Liver (tissue), 9 donors: ENCODE data around the gene KCNC2. TPM values are rescaled to one million over a fixed set of nuclear protein-coding genes. Genes with fewer than 3 reads are reported as not detected.

ENCODE experiments used
- DNase-seq: peaks from one replicate; pipeline ENCODE4 v3.0.0-alpha.2; 2017; ENCODE audit warnings: low spot score
- H3K27ac ChIP-seq, 2 donors: one replicate each; pipeline ENCODE4 v1.7.0; 2013; ENCODE audit warnings: inconsistent platforms in 2 of 2, low read length in 2 of 2, control low read depth in 1 of 2, low read depth in 1 of 2, mild to moderate bottlenecking in 1 of 2
- H3K27me3 ChIP-seq, 4 donors: one replicate each; pipeline versions ENCODE4 v1.6.1 to v1.7.0; 2013; ENCODE audit warnings: low read length in 3 of 4, inconsistent platforms in 1 of 4, mild to moderate bottlenecking in 1 of 4, moderate library complexity in 1 of 4; ENCODE audit not compliant: control insufficient read depth in 4 of 4, insufficient read depth in 4 of 4
- H3K36me3 ChIP-seq, 4 donors: one replicate each; pipeline versions ENCODE4 v1.6.1 to v1.7.0; 2013; ENCODE audit warnings: low read length in 3 of 4, mild to moderate bottlenecking in 3 of 4, low read depth in 1 of 4, moderate library complexity in 1 of 4; ENCODE audit not compliant: control insufficient read depth in 4 of 4, insufficient read depth in 3 of 4
- H3K4me1 ChIP-seq, 4 donors: one replicate each; pipeline versions ENCODE4 v1.6.1 to v1.7.0; 2013; ENCODE audit warnings: low read length in 3 of 4, mild to moderate bottlenecking in 3 of 4, moderate library complexity in 1 of 4; ENCODE audit not compliant: control insufficient read depth in 4 of 4, insufficient read depth in 4 of 4
- H3K4me3 ChIP-seq, 3 donors: one replicate each; pipeline versions ENCODE4 v1.6.1 to v1.7.0; 2013; ENCODE audit warnings: low read length in 3 of 3, control low read depth in 1 of 3, low read depth in 1 of 3, mild to moderate bottlenecking in 1 of 3
- H3K9ac ChIP-seq, 2 donors: one replicate each; pipeline ENCODE4 v1.7.0; 2013; ENCODE audit warnings: low read length in 2 of 2, mild to moderate bottlenecking in 2 of 2, moderate library complexity in 2 of 2, control low read depth in 1 of 2, low read depth in 1 of 2
- H3K9me3 ChIP-seq, 4 donors: one replicate each; pipeline versions ENCODE4 v1.6.1 to v1.7.0; 2013; ENCODE audit warnings: low read length in 3 of 4; ENCODE audit not compliant: control insufficient read depth in 4 of 4
- ATF3 ChIP-seq: IDR thresholded peaks from 2 replicates; pipeline ENCODE4 v1.6.1; 2016; ENCODE audit warnings: antibody characterized with exemption
- CTCF ChIP-seq: fragments of 150-350 bp; IDR thresholded peaks from 2 replicates; pipeline ENCODE4 v1.5.1; 2017; ENCODE audit warnings: improper control_type of control experiment, low read depth, low read length; ENCODE audit not compliant: missing input control
- EGR1 ChIP-seq, 2 donors: IDR thresholded peaks; 2 replicates each; pipeline ENCODE4 v1.6.1; 2016 to 2018; ENCODE audit warnings: antibody characterized with exemption in 2 of 2, low read depth in 2 of 2
- FOXA1 ChIP-seq: IDR thresholded peaks from 2 replicates; pipeline ENCODE4 v1.6.1; 2016; ENCODE audit warnings: antibody characterized with exemption
- FOXA2 ChIP-seq: IDR thresholded peaks from 2 replicates; pipeline ENCODE4 v1.6.1; 2016; ENCODE audit warnings: antibody characterized with exemption
- GABPA ChIP-seq, 2 donors: IDR thresholded peaks in 1 of 2; conservative IDR thresholded peaks in 1 of 2; 2 replicates each; pipeline ENCODE4 v1.6.1; 2016; ENCODE audit warnings: antibody characterized with exemption in 2 of 2, mild to moderate bottlenecking in 1 of 2, moderate library complexity in 1 of 2
- HNF4G ChIP-seq: IDR thresholded peaks from 2 replicates; pipeline ENCODE4 v1.6.1; 2016; ENCODE audit warnings: antibody characterized with exemption
- JUND ChIP-seq, 2 donors: IDR thresholded peaks; 2 replicates each; pipeline ENCODE4 v1.6.1; 2016; ENCODE audit warnings: antibody characterized with exemption in 2 of 2
- NR2F2 ChIP-seq: IDR thresholded peaks from 2 replicates; pipeline ENCODE4 v1.6.1; 2016; ENCODE audit warnings: antibody characterized with exemption
- RAD21 ChIP-seq, 2 donors: IDR thresholded peaks; 2 replicates each; pipeline ENCODE4 v1.6.1; 2016; ENCODE audit warnings: antibody characterized with exemption in 2 of 2, mild to moderate bottlenecking in 2 of 2
- RXRA ChIP-seq, 2 donors: IDR thresholded peaks; 2 replicates each; pipeline ENCODE4 v1.6.1; 2017 to 2018; ENCODE audit warnings: antibody characterized with exemption in 2 of 2, mild to moderate bottlenecking in 1 of 2
- SP1 ChIP-seq: IDR thresholded peaks from 2 replicates; pipeline ENCODE4 v1.6.1; 2018; ENCODE audit warnings: antibody characterized with exemption, mild to moderate bottlenecking
- YY1 ChIP-seq: IDR thresholded peaks from 2 replicates; pipeline ENCODE4 v1.6.1; 2016; ENCODE audit warnings: antibody characterized with exemption, mild to moderate bottlenecking
- ZBTB33 ChIP-seq: IDR thresholded peaks from 2 replicates; pipeline ENCODE4 v1.6.1; 2016; ENCODE audit warnings: antibody characterized with exemption
- WGBS: extraction: QIAGEN DNeasy Blood & Tissue Kit; methylation state at CpG from one replicate; pipeline ENCODE4 v1.1.7; 2013; 5-methylcytosine and 5-hydroxymethylcytosine counted together
- polyA plus RNA-seq, 2 donors: library from polyadenylated mRNA; stranded (reverse) in 1 of 2; unstranded in 1 of 2; fragments of 200-250 nt in 1 of 2; fragments of >200 nt in 1 of 2; fragmentation: Nextera tagmentation in 1 of 2; extraction: Ambion mirVana in 1 of 2; gene quantifications; one replicate each; pipeline versions ENCODE4 v1.2.1 to v1.2.3, GENCODE V29; 2013 to 2015
- total RNA-seq, 2 donors: library from RNA; depleted of rRNA; stranded (reverse); fragments of >200 nt; gene quantifications; one replicate each; pipeline ENCODE4 v1.2.3, GENCODE V29; 2014
- TF ChIP-seq, protein P1 (sequence below): IDR thresholded peaks from 2 replicates; pipeline ENCODE4 v1.6.1; 2016; ENCODE audit warnings: antibody characterized with exemption, mild to moderate bottlenecking
- TF ChIP-seq, protein P2 (sequence below): IDR thresholded peaks from 2 replicates; pipeline ENCODE4 v1.6.1; 2016; ENCODE audit warnings: antibody characterized with exemption
- donor health status: healthy.
- donor health status: healthy.
- donor health status: healthy.
- donor health status: healthy.
- donor health status: healthy.

KCNC2 gene
- total and polyA plus RNA-seq, 4 donors, result under 0.01 to 0.02 TPM; not detected in 2

GRCh38 chr12:75227132-75227531 lies 17.5 kb upstream of the KCNC2 start:
- Histone ChIP-seq H3K4me3 (no peak overlapping the region), H3K36me3 (no peaks in the 10 kb centered on the region), H3K4me1 (no peaks in the 10 kb centered on the region), H3K9ac (no peak overlapping the region), H3K27ac (no peak overlapping the region), H3K27me3 (no peaks in the 10 kb centered on the region), H3K9me3 (peaks cover 0 to under 1% (median 0%) of the 10 kb centered on the region in 4 donors)
- WGBS, result 73% methylated on average over 1 of the region's 1 CpG
- DNase-seq, result no peak
- TF ChIP-seq GABPA (IDR thresholded peaks at IDR 0.05 in 1 of 2, conservative IDR thresholded peaks at IDR 0.05 in 1 of 2), result no peak
- TF ChIP-seq, protein P1, sequence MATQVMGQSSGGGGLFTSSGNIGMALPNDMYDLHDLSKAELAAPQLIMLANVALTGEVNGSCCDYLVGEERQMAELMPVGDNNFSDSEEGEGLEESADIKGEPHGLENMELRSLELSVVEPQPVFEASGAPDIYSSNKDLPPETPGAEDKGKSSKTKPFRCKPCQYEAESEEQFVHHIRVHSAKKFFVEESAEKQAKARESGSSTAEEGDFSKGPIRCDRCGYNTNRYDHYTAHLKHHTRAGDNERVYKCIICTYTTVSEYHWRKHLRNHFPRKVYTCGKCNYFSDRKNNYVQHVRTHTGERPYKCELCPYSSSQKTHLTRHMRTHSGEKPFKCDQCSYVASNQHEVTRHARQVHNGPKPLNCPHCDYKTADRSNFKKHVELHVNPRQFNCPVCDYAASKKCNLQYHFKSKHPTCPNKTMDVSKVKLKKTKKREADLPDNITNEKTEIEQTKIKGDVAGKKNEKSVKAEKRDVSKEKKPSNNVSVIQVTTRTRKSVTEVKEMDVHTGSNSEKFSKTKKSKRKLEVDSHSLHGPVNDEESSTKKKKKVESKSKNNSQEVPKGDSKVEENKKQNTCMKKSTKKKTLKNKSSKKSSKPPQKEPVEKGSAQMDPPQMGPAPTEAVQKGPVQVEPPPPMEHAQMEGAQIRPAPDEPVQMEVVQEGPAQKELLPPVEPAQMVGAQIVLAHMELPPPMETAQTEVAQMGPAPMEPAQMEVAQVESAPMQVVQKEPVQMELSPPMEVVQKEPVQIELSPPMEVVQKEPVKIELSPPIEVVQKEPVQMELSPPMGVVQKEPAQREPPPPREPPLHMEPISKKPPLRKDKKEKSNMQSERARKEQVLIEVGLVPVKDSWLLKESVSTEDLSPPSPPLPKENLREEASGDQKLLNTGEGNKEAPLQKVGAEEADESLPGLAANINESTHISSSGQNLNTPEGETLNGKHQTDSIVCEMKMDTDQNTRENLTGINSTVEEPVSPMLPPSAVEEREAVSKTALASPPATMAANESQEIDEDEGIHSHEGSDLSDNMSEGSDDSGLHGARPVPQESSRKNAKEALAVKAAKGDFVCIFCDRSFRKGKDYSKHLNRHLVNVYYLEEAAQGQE, result no peak
- no peak for TF ChIP-seq FOXA2
- no peak for TF ChIP-seq ZBTB33
- TF ChIP-seq NR2F2, result no peak
- no peak for TF ChIP-seq SP1
- TF ChIP-seq YY1, result no peak
- TF ChIP-seq ATF3, result no peak
- no peak for TF ChIP-seq FOXA1
- no peak for TF ChIP-seq CTCF
- no peak for TF ChIP-seq RXRA (IDR thresholded peaks at IDR 0.05)
- no peak for TF ChIP-seq HNF4G
- TF ChIP-seq, protein P2, sequence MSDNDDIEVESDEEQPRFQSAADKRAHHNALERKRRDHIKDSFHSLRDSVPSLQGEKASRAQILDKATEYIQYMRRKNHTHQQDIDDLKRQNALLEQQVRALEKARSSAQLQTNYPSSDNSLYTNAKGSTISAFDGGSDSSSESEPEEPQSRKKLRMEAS, result no peak
- no peak for TF ChIP-seq JUND (IDR thresholded peaks at IDR 0.05)
- no peak for TF ChIP-seq RAD21 (IDR thresholded peaks at IDR 0.05)

DNA sequence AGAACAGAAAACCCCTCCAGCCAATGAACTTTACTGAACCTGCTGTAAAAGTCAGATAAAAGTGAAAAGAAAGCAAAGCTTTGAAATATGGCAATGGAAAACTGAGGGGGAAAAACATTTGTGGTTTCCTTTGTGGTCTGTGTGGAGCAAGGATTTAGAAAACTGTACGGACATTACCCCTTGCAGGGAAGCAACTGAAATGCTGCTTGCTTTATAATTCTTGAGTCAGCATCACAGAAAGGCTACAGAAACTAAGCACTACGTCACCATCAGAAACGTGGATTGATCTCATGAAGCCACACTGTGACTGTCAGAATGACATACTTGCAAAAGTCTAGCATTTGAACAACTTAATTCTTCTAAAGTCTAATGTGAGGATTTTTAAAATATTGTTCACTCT lies 2.4 kb upstream of the KCNC2 start:
- Histone ChIP-seq H3K36me3 (no peaks in the 10 kb centered on the region), H3K9ac (no peak overlapping the region), H3K27me3 (peaks cover 0 to 5% (median 1%) of the 10 kb centered on the region in 4 donors), H3K9me3 (no peaks in the 10 kb centered on the region), H3K27ac (no peak overlapping the region), H3K4me3 (no peak overlapping the region), H3K4me1 (peaks cover 0 to 6% (median 0%) of the 10 kb centered on the region in 4 donors)
- DNase-seq, result no peak
- 41% methylated on average over 3 of the region's 3 CpGs for WGBS
- TF ChIP-seq ATF3 (no peak), EGR1 (IDR thresholded peaks at IDR 0.05; ENCODE audit: low read depth in 2 of 2) (no peak), GABPA (IDR thresholded peaks at IDR 0.05 in 1 of 2, conservative IDR thresholded peaks at IDR 0.05 in 1 of 2) (no peak), JUND (IDR thresholded peaks at IDR 0.05) (no peak), SP1 (no peak), NR2F2 (no peak), YY1 (no peak), CTCF (no peak), FOXA2 (no peak)
- TF ChIP-seq, protein P1, result no peak
